ENCODE results near the gene SYT7.
"Not testable (repeated sequence)": the region's sequence is repeated elsewhere in the genome, so short reads cannot be mapped to it uniquely, and the experiment has no call there.

Gene SYT7

DNA sequence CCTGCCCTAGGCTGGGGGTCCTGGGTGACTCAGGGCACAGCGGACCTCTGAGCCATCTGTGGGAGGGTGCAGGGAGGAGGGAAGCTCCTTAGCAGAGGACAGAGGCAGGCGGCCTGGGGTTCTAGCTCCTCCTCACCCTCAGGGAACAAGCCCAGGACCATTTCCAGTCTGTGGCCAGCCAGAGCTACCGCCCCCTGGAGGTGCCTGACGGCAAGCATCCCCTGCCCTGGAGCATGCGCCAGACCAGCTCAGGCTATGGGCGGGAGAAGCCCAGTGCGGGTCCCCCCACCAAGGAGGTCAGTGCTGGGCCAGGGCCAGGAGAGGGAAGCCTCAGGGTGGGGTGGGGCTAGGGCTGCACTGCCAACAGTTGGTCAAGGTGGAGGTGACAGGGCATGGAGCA is 98.4 kb downstream of the SYT7 start:
- no peak for FAIRE-seq

DNA sequence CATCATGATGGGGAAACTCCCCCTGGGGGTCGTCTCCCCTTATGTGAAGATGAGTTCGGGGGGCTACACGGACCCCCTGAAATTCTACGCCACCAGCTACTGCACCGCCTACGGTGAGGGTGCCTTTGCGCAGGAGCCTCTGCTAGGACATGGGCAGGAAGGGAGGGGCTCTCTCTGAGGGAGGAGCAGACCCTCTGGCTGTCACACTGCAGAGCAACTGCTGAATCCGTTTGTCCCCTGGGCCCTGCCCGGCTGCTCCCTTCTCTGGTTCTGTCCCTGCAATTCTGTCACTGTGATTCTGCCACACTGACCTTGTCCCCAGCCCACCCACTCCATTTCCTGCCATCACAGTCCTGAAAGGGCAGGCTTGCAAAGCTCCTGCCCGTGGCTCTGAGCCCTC is 99.1 kb downstream of the SYT7 start:
- FAIRE-seq (no peak), DNase-seq (ENCODE audit: insufficient read length, low spot score) (no peak)

More for the DNA sequence above, 98.4 kb downstream of the SYT7 start:
- no peak for DNase-seq (ENCODE audit: insufficient read length, low spot score)

DNA sequence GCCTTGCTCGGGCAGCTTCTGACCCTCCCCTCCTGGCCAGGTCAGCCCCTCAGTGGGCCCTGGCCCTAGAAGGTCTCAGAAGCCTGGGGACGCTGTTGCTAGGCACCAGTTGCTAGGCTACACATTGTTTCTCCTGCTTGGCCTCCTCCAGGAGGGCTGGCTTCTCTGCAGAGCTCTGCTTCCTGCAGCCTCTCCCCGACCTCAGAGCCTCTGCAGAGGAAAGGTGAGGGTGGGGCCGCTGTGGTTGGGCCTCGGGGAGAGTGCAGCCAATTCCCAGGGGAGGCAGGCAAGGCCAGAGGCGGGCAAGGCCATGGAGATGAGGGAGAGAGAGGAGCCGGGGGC is 99.9 kb downstream of the SYT7 start:
- DNase-seq (ENCODE audit: insufficient read length, low spot score) (no peak), FAIRE-seq (no peak)

DNA sequence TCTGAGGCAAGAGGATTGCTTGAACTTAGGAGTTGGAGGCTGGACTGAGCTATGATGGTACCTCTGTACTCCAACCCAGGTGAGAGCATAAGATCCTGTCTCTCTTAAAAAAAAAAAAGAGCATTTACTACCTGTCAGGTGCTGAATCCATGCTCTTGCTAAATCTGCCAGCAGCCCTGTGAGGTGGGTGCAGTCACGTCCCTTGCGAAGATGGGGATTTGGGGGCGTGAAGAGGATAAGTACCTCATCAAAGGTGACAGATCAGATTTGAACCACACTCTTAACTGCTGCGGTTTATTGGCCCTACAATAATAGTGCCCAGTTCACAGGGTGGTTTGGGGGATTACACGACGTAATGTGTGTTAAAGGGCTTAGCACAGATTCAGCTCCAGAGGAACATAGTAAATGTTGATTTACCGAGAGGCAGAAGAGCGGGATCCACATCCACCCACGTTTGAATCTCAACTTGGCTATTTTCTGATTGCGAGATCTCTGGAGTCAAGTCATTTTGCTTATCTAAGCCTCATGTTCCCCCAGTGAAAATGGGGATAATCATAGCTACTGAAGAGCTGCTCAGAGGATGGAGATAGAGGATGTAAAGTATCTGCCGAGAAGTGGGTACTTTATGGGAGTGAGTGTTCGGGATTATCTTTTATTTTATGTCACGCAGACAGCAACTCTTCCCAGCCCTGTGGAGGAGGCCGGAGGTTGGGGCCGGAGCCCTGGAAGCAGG is 100.4 kb downstream of the SYT7 start:
- no peak for FAIRE-seq
- no peak for DNase-seq (ENCODE audit: insufficient read length, low spot score)

DNA sequence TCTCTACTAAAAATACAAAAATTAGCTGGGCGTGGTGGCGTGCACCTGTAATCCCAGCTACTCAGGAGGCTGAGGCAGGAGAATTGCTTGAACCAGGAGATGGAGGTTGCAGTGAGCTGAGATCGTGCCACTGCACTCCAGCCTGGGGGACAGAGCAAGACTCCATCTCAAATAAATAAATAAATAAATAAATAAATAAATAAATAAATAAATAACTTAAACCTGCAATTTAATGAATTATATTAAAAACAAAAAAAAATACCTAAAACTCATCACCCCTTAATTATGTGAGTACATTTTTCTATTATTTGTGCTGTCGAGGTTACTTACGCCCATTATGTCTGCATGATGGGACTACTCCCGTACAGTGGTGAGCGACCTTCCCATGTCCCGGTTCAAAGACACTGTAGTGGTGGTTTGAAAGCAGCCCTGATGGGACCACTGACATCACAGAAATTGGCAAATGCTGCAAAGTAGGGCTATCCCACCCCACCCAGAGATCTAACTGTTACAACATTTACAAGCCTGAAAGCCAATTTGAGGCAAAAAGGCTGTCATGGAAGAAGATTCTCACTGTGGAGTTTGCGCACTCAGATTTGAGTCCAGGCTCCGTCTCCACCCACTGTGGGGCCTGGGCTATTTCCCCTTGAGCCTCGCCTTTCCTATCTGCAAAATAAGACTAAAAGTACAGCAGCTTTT is 101.4 kb downstream of the SYT7 start:
- not testable (repeated sequence) for DNase-seq (ENCODE audit: insufficient read length, low spot score); FAIRE-seq

DNA sequence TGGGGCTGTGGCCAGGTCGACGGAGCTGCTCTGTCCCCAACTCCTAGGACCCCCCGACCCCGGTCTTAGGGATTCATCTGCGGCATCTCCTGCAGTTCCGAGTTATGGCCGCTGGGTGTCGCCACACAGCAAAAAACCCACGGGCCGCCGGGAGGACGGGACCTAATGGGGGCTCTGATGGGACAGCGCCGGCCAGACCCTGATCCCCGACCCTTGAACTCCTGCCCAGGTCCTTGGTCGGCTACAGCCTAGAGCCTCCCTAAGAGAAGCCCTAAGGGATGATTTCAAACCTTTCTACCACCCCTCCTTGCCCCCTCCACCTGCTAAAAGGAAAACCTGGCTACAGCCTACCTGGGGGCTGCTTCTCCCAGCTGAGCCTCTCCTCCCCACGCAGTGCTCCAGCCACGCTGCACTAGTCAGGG is 103.1 kb downstream of the SYT7 start:
- DNase-seq (ENCODE audit: insufficient read length, low spot score) = peak; percentile 64
- FAIRE-seq = no peak

DNA sequence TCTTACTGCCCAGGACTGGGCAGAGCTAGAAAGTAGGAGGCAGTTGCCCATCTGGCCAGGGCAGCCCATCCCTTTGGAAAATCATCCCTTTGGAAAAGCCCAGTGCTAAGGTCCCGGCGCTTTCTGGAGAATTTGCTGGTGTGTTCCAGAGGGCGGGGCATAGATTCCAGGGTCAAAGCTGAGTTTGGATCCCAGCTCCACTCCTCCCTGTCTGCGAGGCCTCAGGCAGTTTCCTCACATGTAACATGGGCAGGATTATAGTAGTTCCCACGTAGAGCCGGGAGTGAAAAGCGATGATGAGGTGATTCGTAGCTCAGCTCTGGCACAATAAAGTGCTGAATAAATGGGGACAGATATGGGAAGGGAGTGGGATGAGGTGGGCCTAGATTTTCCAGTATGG is 103.8 kb downstream of the SYT7 start:
- FAIRE-seq = no peak
- DNase-seq (ENCODE audit: insufficient read length, low spot score) = no peak

DNA sequence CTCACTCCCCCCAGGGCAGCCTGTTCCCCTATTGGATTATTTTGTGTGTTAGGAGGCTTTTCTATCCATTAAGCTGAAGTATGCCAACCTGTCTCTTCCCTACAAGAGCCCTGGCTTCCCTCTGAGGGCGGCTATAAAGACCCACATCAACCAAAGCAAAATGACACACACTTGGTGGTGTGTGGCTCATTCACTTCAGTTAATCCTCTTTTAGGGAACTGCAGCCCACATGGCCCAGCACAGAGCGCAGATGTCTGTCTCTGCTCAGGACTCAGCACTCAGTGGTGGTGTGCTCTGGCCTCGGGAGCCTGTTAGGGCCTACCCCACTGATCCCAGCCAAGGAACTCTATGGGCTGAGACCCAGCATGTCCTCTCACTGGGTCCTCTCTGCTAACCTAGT is 104.5 kb downstream of the SYT7 start:
- FAIRE-seq (no peak), DNase-seq (ENCODE audit: insufficient read length, low spot score) (no peak)

DNA sequence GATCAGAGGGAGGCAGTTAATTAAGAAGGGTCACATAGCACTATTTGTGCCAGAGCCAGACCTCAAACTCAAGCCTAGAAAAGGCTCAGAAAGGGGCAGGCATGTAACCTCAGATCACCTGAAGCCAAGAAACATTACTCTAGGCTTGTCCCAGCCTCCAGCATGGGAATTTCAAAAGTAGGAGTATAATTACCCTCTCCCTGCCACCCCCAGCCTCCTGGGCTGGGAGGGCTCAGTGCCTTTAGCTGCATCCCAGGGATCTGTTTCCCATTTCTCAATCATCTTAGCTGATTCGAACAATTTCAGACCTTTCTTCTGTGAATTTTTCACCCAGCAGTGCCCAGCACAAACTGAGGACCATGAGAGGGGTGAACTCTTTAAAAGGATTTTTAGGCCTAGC is 105.4 kb downstream of the SYT7 start:
- FAIRE-seq (no peak), DNase-seq (ENCODE audit: insufficient read length, low spot score) (no peak)

DNA sequence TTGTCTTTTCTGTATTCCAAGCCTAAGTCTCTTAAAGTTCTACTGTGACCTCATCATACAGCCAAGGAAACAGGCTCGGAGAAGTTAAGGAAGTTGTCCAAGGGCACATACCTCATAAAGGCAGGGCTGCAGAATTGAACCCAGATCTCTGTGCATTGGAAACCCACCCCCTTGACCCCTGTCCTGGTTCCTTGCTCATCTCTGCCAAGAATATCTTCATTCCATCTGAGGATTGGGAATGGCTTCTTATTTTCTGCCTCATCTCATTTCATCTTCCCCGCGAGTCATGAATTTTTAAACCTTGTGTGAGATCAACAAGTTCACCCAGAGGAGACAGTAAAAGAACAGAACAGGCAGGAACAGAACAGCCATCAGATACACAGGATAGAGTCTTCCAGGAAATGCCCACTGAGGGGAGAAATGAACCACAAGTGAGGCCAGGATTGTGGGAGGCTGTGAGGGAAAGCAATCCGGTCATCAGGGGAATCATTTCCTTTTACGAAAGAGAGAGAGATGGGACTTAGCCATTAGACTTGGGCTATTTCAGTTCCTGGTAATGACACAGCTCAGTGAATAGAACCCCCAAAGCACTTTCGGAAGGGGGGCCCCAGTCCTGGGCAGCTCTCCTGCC is 106.7 kb downstream of the SYT7 start:
- DNase-seq (ENCODE audit: insufficient read length, low spot score) (no peak), FAIRE-seq (no peak)

DNA sequence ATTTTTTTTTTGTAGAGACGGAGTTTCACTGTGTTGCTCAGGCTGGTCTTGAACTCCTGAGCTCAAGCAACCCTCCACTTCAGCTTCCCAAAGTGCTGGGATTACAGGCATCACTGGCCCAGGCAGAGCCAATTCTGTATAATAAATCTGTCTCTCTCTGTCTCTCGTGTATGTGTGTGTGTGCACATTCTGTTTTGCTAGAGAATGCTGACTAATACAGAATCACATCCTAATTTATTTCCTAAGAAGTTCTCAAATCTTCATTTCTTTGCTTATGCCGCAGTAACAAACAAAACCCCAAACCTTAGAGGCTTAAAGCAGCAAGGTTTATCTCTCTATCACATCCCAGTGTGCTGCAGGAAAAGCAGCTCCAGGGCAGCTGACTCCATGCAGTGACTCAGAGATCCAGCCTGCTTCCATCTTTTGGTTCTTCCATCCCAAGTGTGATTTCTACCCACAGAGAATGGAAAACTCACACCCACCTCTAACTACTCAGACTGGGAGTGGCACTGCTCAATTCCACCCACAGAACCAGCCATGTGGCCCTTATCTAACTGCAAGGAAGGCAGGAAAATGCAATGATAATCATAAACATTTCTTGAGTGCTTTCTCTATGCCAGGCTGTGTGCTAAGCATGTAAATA is 107.4 kb downstream of the SYT7 start:
- FAIRE-seq (no peak), DNase-seq (ENCODE audit: insufficient read length, low spot score) (no peak)

DNA sequence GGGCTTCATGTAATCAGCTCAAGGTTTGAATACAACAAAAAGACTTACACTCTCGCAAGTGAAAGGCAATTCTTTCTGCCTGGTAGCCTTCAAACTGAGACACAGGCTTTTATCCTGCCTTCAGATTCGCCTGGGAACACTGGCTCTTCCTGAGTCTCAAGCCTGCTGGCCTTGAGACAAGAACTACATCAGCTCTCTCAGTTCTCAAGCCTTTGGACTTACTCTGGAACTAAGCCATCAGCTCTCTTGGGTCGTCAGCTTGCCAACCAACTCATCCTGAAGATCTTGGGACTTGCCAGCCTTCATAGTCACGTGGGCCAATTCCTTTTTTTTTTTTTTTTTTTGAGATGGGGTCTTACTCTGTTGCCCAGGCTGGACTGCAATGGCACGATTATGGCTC is 108.0 kb downstream of the SYT7 start:
- DNase-seq (ENCODE audit: insufficient read length, low spot score) (no peak), FAIRE-seq (no peak)

DNA sequence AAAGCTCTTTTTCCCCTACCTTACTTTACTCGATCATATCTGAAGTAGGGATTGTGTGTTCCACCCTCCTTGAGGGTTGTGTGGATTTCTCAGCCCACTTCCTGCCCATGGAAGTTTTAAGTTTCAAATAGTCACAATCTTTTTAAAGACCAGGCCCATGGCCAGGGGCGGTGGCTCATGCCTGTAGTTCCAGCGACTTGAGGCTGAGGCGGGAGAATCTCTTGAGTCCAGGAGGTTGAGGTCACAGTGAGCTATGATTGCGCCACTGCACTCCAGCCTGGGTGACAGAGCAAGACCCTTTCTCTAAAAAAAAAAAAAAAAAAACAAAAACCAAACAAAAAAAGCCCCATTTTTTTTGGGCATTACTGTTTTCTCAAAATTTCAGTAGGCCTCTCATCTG is 108.6 kb downstream of the SYT7 start:
- FAIRE-seq = no peak
- DNase-seq (ENCODE audit: insufficient read length, low spot score) = no peak

DNA sequence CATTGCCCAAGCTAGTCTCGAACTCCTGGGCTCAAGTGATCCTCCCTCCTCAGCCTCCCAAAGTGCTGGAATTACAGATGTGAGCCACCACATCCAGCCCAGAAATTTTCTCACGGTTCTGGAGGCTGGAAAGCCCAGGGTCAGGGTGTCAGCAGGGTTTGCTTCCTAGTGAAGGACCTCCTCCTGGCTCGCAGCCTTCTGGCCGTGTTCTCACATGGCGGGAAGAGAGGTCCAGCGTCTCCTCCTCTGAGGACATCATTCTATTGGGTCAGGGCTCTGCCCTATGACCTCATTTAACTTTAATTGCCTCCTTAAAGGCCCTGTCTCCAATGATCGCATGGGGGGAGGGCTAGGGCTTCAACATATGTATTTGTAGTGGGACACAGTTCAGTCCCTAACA is 112.9 kb downstream of the SYT7 start:
- DNase-seq (ENCODE audit: insufficient read length, low spot score) (no peak), FAIRE-seq (no peak)

DNA sequence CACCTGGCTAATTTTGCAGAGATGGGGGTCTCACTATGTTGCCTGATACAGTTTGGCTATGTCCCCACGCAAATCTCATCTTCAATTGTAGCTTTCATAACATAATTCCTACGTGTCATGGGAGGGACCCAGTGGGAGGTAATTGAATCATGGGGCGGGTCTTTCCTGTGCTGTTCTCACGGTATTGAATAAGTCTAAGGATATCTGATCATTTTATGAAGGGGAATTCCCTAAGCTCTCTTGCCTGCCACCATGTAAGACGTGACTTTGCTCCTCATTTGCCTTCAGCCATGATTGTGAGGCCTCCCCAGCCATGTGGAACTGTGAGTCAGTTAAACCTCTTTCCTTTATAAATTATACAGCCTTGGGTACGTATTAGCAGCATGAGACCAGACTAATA is 113.3 kb downstream of the SYT7 start:
- not testable (repeated sequence) for FAIRE-seq; DNase-seq (ENCODE audit: insufficient read length, low spot score)

Measured in HTR-8/SVneo (cell line).